Measurements from ENCODE around the gene MAST1.

DNA sequence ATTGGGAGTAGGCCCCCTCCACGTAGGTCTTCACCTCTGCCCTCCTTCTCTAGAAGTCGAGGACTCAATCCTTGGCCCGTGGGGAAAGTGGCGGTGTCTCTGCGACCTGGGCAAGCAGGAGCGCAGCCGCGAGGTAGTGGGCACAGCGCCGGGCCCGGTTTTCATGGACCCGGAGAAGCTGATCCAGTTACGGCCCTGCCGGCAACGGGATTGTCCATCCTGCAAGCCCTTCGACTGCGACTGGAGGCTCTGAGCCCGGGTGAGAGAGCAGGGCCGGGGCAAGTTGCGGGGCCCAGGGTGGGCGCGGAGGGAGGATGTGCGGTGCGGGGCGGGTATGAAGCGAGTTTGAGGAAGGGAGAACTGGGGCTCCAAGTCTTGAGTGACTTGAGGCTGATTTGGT lies 34.3 kb upstream of the MAST1 start:
- TF ChIP-seq, protein P1, sequence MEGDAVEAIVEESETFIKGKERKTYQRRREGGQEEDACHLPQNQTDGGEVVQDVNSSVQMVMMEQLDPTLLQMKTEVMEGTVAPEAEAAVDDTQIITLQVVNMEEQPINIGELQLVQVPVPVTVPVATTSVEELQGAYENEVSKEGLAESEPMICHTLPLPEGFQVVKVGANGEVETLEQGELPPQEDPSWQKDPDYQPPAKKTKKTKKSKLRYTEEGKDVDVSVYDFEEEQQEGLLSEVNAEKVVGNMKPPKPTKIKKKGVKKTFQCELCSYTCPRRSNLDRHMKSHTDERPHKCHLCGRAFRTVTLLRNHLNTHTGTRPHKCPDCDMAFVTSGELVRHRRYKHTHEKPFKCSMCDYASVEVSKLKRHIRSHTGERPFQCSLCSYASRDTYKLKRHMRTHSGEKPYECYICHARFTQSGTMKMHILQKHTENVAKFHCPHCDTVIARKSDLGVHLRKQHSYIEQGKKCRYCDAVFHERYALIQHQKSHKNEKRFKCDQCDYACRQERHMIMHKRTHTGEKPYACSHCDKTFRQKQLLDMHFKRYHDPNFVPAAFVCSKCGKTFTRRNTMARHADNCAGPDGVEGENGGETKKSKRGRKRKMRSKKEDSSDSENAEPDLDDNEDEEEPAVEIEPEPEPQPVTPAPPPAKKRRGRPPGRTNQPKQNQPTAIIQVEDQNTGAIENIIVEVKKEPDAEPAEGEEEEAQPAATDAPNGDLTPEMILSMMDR (IDR thresholded peaks at IDR 0.05): no peak
- no peak for TF ChIP-seq EP300 (IDR thresholded peaks at IDR 0.05)

All from upper lobe of left lung (tissue), 4 donors.